NCI-H2227 (cell line): Measurements from ENCODE around the gene AATF.

ENCODE experiments used
- DNase-seq: peaks from one replicate; lab custom pipeline; 2025; ENCODE audit not compliant: unreplicated experiment; lab: John Stamatoyannopoulos, UW

AATF gene, protein sequence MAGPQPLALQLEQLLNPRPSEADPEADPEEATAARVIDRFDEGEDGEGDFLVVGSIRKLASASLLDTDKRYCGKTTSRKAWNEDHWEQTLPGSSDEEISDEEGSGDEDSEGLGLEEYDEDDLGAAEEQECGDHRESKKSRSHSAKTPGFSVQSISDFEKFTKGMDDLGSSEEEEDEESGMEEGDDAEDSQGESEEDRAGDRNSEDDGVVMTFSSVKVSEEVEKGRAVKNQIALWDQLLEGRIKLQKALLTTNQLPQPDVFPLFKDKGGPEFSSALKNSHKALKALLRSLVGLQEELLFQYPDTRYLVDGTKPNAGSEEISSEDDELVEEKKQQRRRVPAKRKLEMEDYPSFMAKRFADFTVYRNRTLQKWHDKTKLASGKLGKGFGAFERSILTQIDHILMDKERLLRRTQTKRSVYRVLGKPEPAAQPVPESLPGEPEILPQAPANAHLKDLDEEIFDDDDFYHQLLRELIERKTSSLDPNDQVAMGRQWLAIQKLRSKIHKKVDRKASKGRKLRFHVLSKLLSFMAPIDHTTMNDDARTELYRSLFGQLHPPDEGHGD

DNA sequence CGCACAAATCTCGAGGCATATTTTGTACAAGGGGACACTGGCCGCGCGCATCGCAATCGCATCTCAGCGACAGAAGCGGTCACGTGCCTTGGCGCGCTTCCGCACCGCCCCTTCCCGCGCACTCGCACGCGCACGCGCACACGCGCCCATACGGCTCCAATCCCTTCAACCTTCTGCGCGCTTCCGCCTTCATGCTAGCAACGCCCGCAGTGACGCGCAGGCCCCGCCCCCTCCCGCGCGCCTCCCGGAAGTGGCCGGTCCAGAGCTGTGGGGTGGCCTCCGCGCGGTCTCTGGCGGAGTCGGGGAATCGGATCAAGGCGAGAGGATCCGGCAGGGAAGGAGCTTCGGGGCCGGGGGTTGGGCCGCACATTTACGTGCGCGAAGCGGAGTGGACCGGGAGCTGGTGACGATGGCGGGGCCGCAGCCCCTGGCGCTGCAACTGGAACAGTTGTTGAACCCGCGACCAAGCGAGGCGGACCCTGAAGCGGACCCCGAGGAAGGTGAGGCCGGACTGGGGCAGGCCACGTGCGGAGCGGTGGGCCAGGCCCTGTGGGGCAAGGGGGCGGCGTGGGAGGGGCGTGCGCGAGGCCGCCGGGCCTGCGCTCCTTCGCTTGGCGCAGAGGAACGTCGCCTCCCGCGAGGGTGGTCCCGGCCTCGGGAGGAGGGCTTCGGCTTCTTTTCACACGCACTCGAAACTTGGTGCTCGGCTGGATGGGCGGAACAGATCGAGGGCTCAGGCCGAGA is at the start of gene AATF:
AATF (plus strand) TSS at position 238 of the 744 bp plus-strand sequence; CDS start at position 410, 172 bp downstream.
- DNase-seq: peak; percentile 98

DNA sequence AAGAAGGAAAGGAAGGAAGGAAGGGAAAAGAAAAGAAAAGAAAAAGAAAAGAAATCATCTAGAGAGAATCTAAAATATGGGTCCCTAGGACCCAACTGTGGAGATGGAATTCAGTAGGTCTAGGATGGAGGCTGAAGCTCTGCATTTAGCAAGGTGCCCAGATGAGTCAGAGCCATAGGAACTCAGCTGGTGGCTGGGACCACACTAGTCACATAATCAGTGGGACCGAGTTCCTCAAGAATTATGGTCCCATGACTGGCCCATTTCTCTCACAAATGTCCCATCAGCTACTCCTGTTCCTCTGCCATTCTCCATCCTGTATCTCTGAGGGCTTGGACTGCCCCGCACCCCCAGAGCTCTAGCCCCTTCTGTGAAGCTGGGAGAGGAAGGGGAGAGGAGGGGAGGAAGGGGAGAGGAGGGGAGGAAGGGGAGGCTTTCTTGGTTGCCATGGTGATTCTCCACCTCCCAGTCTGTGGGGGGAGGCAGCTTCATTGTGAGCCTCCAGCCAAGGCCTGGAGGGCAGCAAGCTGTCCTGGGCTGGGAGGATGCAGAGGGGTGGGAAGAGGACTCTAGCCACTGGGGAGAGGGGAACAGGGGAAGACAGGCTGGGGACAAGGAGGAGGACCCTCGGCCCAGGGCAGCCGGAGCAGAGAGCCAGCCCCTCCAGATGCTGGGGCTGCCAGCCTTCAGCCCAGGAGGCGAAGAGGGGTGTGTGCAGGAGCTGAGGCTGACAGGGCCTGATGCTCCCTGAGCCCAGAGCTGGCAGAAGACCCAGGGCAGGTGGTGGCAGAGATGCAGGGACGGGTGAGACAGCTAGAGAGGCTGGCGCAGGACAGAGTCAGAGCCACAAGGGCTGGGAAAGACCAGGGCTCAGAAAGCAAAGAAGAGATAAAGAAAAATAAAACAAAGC is 49.2 kb upstream of the AATF start:
- DNase-seq: peak; percentile 15

DNA sequence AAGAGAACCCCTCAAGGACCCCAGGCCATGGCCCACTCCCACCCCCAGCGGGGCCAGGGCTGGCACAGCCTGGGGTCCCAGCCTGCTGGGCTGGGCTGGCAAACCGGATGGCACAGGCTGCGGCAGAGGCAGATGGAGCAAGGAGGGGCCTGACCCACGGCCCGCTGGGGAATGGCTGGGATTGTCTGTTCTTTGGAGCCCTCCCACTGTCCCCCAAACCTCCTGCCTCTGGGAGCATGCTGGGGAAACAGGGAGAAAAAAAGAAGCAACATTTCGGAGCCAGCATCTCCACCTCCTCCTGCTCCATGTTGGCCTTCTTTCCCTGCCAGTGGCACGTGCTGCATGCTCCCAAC is 48.6 kb upstream of the AATF start:
- DNase-seq: no peak

DNA sequence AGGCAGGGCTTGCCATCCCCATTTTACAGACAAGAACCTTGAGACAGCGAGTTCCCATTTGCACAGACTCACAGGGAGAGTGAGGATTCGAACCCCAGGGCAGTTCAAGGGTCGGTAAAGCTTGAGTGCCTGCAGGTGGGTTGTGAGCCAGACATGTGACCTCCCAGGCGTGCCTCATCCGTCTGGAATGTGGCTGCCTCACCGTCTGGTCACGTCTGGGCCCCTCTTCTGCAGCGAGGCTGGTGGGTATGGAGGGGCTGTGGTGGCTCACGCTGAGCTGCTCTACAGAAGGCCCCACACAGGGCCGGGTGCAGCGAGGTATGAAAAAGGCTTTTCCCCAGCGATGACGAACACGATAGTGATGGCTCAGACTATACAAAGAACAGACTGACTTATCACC is 47.2 kb upstream of the AATF start:
- no peak for DNase-seq

DNA sequence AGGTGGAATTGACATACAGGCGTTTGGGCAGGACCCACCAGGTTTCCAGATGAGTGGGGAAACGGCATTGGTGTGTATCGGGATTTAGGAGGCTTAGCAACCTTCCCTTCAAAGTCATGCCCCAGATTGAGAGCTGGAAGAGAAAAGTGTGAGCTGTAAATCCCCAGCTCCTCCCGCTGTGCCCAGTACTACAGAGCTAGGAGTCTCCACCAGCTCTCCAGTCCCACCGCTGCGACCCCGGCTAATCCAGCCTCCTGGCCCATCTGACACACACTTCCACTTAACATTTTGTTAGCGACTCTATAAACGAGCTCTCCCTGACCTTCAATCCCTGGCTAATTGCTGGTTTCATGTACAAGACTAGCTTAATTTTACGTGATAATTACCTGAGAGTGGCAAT is 41.3 kb upstream of the AATF start:
- DNase-seq: no peak

DNA sequence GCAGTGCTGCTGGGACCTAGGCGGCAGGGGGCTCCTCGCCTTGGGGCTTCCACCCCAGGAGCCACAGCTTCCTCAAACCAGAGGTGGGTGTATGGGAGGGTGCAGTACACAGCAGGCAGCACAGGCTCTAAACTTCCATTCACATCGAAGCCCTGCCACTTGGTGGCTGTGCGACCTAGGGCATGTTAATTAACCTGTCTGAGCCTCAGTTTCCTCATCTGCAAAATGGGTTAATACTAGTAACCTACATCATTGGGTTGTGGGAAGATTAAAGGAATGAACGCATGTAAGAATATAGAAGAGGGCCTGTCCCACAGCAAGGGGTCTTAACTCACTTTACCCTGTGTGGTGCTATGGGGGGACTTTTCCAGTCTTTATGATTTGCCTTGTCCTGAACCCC is 38.2 kb upstream of the AATF start:
- DNase-seq: no peak

DNA sequence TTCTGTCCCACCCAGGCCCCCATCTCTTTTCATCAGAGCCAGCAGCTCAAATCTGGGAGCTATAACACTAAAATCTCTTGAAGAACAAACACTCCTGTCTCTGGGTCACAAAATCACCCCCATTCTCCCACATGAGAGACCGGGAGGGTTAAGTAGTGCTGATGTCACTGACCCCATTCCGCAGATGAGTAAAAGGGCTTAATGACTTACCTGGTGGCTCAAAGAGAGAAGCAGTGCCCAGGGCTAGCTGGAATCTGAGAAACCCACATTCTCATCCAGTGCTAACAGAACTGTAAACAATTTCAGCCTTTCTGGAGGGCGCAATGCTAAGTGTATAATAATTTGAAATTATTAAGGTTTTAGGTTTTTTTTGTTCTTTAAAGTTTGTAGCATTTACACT is 37.8 kb upstream of the AATF start:
- DNase-seq: no peak

DNA sequence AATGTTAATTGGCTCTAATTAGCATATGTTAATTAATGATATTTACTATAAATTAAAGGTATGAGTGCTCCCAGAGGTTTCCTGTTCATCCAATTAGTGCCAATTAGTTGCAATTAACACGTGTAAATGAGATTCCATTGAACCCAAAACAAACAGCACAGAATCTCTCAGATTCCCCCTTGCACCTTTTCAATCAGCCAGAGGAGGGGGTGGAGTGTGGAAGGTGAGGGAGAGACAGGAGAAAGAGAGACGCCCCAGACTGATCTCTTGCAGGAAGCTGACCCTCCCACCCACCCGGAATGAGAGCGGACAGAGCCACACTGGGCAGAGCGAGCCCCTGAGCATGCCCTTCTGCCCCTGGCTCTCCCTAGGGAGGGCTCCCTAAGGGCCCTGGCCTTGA is 35.6 kb upstream of the AATF start:
- DNase-seq: no peak

DNA sequence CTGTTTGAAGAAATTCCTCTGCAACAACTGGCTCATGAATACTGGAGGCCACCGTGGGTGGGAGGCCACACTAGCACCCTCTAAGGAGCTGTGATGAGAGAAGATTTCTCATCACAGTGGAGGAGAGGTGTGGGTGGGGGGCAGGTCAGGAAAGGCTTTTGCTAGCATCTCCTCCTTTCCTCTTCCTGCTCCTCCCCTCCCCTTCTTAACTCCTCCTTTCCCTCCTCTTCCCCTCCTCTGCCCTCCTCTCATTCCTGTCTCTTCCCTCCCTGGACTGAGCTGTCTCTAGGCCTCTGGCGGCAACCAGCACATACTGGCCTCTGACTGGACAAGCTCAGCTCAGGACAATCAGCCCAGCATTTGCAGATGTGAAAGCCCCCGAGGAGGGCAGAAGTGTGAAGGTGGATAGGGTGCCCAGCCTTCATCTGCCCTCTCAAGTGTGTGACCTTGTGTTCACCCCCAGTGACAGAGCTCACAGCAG is 30.5 kb upstream of the AATF start:
- no peak for DNase-seq

DNA sequence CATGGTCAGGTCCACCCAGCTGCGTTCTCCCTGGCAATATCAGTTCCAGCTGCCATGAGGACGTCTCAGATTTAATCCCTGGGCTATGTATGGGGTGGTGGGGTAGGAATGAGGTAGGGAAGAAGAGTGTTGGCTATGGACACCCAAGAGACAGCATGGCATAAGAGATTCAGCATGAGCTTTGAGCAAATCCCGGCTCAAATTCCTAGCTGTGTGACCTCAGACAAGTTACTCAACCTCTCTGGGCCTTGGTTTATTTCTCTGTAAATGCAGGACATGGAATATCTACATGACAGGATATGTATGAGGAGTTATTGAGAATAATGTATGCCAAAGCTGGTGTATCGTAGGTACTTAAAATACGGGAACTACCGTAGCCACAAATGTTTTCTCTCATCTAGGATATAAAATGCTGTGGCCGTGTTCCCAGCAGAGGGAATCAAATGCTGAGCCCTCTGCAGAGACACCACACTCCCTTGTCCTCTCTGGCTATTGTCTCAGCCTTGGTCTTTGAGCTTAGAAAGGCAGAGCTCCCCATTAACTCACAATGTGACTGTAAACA is 29.3 kb upstream of the AATF start:
- DNase-seq: no peak

DNA sequence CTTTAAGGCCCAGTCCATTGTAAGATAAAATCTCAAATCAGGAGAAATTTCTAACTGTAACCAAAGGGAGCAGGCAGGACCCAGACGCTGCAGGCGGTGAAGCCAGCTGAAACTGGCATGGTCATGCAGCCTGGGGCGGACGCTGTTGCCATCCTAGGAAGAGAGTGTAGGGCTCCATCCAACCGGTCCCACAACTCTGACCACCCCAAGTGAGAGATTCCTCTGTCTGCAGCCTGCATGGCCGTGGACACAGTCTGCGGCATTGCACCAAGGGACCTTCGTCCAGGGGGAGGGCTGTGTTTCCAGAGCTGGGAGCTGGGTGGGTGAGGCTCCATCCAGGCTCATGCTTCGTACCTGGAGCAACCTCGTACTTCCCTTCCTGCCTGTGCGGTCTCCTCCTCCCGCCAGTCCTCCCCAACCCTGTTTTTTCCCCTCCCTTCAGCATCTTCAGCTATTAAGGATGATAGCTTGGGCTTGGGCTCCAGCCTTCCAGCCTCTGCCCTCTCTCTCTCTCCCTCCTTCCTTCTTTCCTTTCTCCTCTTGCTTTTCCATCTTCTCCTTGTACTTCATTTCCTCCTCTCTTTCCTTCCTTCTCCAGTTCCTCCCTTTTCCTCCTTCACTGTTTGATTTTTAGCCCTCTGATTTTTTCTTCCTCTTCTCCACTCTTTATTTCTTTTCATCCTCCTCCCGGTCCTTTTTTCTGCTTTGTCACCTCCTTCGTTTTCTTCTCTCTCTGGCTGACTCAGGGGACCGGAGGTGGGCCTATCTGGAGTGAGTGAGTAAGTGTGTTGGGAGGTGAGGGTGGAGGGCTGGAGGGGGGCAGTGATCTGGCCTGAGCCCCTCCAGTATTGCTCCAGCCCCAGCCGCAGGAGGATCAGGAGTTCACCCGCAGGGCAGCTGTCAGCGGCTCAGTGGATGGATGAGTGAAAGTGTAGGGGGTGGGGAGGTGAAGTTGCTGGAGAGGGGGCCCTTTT is 28.4 kb upstream of the AATF start:
- no peak for DNase-seq

DNA sequence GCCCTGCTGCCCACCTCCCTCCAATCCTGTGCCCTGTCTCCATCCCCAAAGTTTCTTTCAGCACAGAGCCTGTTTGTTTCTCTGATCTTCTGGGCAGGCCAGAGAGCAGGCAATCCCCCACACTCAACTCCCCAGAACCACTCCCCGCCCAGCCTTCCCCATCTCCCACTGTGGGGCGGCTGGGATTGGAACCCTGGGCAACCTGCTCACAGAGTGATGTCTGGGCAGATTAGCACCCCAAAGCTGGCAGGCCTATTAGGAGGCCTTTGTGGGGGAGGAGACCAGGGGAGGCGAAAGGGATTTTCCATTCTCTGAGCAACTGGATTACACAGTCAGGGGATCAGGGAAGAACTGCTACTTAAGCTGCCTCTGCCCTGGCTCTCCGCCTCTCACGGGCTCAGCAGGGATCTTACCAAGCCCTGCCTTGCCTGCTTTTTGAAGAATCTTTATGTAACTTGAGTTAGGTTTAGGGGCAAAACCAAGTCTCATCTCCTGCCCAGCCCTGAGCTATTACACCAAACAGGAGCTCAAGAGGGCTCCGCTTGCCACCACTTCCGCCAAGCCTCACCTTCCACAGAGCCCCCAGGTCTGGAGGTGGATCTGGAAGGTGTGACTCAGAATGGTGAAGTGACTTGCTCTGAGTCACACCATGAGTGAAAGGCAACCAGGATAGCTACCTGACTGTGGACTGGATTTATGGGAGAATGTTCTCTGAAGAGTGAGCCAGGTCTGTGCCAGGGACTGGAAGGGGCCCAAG is 27.5 kb upstream of the AATF start:
- DNase-seq: peak; percentile 38

DNA sequence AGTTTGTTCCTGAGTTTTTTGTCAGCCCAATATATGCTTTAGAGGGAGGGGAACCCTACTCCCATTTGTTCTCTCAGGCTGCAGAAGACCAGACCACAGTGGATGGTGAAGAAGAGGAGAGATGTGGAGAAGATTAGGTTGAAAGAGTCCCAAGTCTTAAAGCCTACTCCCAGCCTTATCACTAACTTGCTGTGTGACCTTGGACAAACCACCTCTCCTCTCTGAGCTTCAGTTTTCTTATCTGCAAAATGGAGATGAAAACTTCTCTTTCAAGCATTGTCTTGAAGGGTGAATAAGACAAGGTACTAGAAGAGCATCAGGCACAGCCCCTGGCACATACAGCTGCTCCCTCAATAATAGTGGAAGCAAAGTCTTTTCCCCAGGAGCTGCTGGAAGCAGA is 26.6 kb upstream of the AATF start:
- DNase-seq: no peak

DNA sequence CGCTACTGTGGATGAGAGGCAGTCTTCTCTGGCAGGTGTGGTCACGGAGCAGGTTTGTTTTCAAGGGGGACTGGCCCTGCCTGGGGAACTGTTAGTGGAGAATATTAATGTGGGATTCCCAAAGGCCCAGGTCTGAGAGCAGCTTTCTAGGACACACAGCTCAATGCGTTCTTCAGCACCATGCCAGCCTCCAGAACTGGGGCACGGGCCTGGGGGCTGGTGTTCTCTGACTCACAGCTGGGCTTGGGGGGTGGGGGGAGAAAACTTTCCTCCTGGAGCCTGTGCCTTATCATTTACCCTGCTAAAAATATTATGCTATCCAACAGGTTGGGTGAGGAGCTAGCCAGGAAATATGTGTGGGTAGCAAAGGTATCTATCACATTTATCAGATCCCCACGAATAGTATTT is 24.9 kb upstream of the AATF start:
- no peak for DNase-seq

DNA sequence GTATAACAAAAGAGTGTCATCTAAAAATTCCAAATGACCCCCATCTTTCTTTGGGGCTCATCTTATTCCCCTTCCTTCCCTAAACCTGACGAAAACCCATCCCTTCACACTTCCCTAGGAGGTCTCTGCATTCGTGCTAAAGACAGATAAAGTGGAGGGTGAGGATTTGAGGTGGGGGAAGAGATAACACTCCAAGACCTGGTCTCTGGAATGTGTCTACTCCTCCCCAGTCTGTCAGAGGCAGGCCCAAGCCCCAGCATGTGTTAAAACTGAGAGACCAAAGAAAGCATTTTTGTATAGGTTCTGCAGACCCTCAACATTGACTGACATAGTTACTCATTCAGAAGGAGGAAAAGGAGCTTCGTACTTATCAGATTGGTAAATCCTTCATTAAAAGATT is 22.5 kb upstream of the AATF start:
- DNase-seq: no peak

DNA sequence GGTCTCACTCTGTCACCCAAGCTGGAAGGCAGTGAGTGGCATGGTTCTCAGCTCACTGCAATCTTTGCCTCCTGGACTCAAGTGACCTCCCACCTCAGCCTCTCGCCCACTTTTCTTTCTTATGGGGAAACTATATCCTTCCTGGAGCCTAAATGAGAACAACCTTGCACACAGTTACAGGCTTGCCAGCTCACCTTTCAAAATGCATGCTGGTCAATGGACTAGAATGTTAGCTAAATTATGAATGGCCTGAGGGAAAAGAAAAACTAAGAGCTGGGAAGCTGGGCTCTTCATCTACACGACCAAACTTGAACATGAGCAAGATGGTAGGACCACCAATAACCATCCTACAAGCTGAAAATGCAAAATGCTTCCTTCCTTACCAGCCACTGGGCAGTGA is 22.1 kb upstream of the AATF start:
- no peak for DNase-seq

DNA sequence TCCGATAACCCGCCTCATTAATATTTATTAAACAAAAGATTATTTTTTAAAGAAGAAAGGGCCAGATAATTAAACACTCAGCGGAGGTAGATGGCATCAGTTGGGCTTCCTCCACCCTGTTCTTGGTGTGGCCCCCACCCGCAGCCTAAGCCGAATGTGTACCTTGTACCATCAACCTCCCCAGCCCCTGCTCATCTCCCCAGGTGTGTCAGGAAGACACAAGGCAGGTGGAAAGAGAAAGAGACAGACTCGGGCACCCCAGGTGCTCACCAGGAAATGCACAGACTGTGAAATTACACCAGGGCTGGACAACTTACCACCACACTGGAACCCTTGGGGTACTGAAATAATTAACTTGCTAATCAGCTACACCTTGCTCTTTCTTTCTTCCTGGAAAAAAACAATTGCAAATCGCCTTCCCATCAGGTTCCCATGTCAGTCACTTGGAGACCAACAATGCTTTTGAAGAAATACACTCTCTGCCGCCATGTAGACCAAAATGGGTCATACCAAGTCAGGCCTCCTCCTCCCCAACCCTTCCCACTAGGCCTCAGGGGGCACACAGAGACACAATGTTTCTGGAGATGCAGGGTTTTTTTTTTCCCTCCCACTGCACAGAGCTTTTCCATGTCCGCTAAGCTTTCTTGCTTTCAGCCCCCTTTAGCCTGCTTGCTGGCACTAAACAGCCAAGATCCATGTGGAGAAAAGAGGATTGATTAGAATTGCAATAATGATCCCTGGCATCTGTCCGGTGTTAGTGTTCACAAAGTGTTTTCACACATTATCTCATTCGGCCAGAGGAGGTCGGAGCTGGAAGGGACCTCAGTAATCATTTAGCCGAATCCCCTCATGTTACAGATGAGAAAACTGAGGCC is 20.0 kb upstream of the AATF start:
- DNase-seq: no peak
